ENCODE data around the gene ABCG5.

The ABCG5 gene

DNA sequence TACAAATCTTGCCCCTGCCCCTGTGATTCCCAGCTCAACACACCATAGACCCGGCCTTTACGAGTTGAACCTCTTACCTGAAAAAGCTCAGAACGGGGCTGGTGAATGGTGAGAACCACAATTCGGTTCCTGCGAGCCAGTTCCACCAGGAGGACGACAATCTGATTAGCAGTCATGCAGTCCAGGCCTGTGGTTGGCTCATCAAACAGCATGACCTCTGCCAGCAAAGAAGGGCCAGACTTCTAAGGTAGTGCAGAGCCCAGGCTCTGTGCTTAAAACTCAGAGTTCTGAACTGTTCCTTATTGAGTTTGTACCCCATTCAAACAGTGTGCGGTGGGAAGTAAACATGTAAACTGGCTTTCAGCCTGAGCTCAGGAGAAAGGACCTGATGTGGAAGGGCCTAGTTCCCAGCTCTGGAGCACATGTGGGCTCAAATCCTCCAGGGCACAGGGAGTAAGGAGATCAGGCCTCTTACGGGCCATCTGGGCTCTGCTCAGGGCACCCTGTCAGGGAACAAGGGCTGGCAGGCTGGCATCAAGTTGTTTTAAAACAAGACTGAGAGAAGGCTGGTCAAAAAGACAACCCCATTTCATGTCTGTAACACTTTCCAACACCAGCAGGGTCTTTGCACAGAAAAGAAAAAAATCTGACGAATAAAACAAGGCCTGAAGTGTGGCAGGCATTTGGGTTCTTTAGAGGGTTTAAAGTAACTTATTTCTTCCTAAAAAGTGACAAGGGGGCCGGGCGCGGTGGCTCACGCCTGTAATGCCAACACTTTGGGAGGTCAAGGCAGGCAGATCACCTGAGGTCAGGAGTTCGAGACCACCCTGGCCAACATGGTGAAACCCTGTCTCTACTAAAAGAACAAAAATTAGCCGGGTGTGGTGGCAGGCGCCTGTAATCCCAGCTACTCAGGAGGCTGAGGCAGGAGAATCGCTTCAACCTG is 12.1 kb downstream of the ABCG5 start:
- TF ChIP-seq EZH2phosphoT487 (conservative IDR thresholded peaks at IDR 0.05; ENCODE audit: low read length), result no peak
- no peak for TF ChIP-seq CTCF (IDR thresholded peaks at IDR 0.05; ENCODE audit: insufficient read depth, low read length, poor library complexity, severe bottlenecking)
- H3K4me2 ChIP-seq (ENCODE audit: low read depth, low read length, poor library complexity, severe bottlenecking), result no peak overlapping the region
- H3K9ac ChIP-seq (ENCODE audit: low read length), result no peak overlapping the region
- H3K4me3 ChIP-seq (ENCODE audit: insufficient read depth, low read length, poor library complexity, severe bottlenecking), result no peak overlapping the region
- no peaks in the 10 kb centered on the region for H3K36me3 ChIP-seq (ENCODE audit: low read length)
- H3F3A ChIP-seq (ENCODE audit: insufficient read depth), result no peaks in the 10 kb centered on the region
- H2AFZ ChIP-seq (ENCODE audit: low read depth, low read length, severe bottlenecking), result no peak overlapping the region
- no peak overlapping the region for H3K27ac ChIP-seq (ENCODE audit: low read depth, low read length)
- no peaks in the 10 kb centered on the region; the same call in 1 of the 2 replicates for H3K27me3 ChIP-seq (ENCODE audit: low read length)
- no peaks in the 10 kb centered on the region for H3K9me2 ChIP-seq (replicated peaks; ENCODE audit: insufficient read depth, low read length)
- no peaks in the 10 kb centered on the region for H4K20me1 ChIP-seq (ENCODE audit: low read depth, low read length)
- no peaks in the 10 kb centered on the region for H3K79me2 ChIP-seq (ENCODE audit: insufficient read depth, low read length)
- H3K9me3 ChIP-seq (ENCODE audit: insufficient read depth, low read length), result no peaks in the 10 kb centered on the region

DNA sequence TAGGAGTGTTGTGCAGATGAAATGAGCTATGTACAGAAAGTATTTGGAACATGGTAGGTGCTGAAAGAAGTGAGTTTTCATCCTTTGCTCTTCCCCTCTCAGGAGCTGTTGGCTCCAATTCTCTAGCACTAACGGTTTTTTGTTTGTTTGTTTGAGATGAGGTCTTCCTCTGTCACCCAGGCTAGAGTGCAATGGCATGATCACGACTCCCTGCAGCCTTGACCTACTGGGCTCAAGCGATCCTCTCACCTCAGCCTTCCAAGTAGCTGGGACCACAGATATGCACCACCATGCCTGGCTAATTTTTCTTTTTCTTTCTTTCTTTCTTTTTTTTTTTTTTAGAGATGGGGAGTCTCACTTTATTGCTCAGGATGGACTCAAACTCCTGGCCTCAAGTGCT is 12.8 kb downstream of the ABCG5 start:
- no peaks in the 10 kb centered on the region for H3K9me2 ChIP-seq (replicated peaks; ENCODE audit: insufficient read depth, low read length)
- TF ChIP-seq EZH2phosphoT487 (conservative IDR thresholded peaks at IDR 0.05; ENCODE audit: low read length), result no peak
- TF ChIP-seq CTCF (IDR thresholded peaks at IDR 0.05; ENCODE audit: insufficient read depth, low read length, poor library complexity, severe bottlenecking), result no peak

GRCh38 chr2:43824951-43825493 is 13.6 kb downstream of the ABCG5 start:
- Histone ChIP-seq H3K27me3 (ENCODE audit: low read length) (no peaks in the 10 kb centered on the region), H2AFZ (ENCODE audit: low read depth, low read length, severe bottlenecking) (no peak overlapping the region), H3K79me2 (ENCODE audit: insufficient read depth, low read length) (no peaks in the 10 kb centered on the region), H3K9me3 (ENCODE audit: insufficient read depth, low read length) (no peaks in the 10 kb centered on the region), H3K36me3 (ENCODE audit: low read length) (no peaks in the 10 kb centered on the region), H3F3A (ENCODE audit: insufficient read depth) (no peaks in the 10 kb centered on the region), H3K4me2 (ENCODE audit: low read depth, low read length, poor library complexity, severe bottlenecking) (no peak overlapping the region), H3K9me2 (replicated peaks; ENCODE audit: insufficient read depth, low read length) (no peaks in the 10 kb centered on the region), H3K4me3 (ENCODE audit: insufficient read depth, low read length, poor library complexity, severe bottlenecking) (no peak overlapping the region), H3K27ac (ENCODE audit: low read depth, low read length) (no peak overlapping the region), H4K20me1 (ENCODE audit: low read depth, low read length) (no peaks in the 10 kb centered on the region), H3K9ac (ENCODE audit: low read length) (no peak overlapping the region)
- no peak for TF ChIP-seq EZH2phosphoT487 (conservative IDR thresholded peaks at IDR 0.05; ENCODE audit: low read length)
- TF ChIP-seq CTCF (IDR thresholded peaks at IDR 0.05; ENCODE audit: insufficient read depth, low read length, poor library complexity, severe bottlenecking), result no peak

More for the DNA sequence above, 12.8 kb downstream of the ABCG5 start:
- H3K9ac ChIP-seq (ENCODE audit: low read length), result no peak overlapping the region
- no peak overlapping the region for H3K4me3 ChIP-seq (ENCODE audit: insufficient read depth, low read length, poor library complexity, severe bottlenecking)
- H4K20me1 ChIP-seq (ENCODE audit: low read depth, low read length), result no peaks in the 10 kb centered on the region
- H3K79me2 ChIP-seq (ENCODE audit: insufficient read depth, low read length), result no peaks in the 10 kb centered on the region
- H2AFZ ChIP-seq (ENCODE audit: low read depth, low read length, severe bottlenecking), result no peak overlapping the region
- no peaks in the 10 kb centered on the region for H3K9me3 ChIP-seq (ENCODE audit: insufficient read depth, low read length)
- H3K4me2 ChIP-seq (ENCODE audit: low read depth, low read length, poor library complexity, severe bottlenecking), result no peak overlapping the region
- H3F3A ChIP-seq (ENCODE audit: insufficient read depth), result no peaks in the 10 kb centered on the region
- no peaks in the 10 kb centered on the region for H3K36me3 ChIP-seq (ENCODE audit: low read length)
- no peaks in the 10 kb centered on the region; the same call in 1 of the 2 replicates for H3K27me3 ChIP-seq (ENCODE audit: low read length)
- H3K27ac ChIP-seq (ENCODE audit: low read depth, low read length), result no peak overlapping the region
